Measurements from ENCODE around the gene RPL11.

DNA sequence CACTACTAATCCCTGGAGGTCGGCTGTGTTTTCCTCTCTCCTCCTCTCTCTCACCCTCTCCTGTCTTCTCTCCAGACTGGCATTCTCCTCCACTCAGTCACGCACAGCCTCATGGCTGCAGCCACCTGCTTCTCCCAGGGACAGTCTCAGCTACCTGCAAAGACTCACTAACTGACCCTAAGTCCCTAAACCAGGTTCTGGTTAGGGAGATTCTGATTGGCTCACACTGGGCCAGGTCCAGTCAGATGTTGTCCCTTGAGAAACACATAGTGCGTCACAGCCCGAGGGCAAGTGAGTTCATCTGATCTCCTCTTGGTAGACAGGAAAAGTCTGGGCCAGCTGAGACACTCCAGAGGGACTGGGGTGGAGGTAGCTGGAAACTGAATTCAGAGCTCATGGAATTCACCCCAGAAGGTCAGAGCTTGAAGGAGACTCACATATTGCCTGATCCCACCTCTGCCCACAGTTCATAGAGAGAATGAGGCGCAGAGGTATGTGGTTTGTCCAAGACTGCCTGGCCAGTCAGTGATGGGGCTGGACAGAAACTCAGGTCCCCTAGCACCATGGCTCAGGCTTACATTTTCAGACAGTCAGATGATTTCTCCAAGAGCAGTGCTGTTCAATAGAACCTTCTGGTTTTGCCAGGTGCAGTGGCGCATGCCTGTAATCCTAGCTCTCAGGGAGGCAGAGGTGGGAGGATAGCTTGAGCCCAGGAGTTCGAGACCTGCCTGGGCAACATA is 40.4 kb upstream of the RPL11 start:
- TF ChIP-seq, protein P1, sequence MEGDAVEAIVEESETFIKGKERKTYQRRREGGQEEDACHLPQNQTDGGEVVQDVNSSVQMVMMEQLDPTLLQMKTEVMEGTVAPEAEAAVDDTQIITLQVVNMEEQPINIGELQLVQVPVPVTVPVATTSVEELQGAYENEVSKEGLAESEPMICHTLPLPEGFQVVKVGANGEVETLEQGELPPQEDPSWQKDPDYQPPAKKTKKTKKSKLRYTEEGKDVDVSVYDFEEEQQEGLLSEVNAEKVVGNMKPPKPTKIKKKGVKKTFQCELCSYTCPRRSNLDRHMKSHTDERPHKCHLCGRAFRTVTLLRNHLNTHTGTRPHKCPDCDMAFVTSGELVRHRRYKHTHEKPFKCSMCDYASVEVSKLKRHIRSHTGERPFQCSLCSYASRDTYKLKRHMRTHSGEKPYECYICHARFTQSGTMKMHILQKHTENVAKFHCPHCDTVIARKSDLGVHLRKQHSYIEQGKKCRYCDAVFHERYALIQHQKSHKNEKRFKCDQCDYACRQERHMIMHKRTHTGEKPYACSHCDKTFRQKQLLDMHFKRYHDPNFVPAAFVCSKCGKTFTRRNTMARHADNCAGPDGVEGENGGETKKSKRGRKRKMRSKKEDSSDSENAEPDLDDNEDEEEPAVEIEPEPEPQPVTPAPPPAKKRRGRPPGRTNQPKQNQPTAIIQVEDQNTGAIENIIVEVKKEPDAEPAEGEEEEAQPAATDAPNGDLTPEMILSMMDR (IDR thresholded peaks at IDR 0.05; ENCODE audit: poor library complexity, severe bottlenecking): no peak
- no peak for TF ChIP-seq EZH2 (IDR thresholded peaks at IDR 0.05; ENCODE audit: borderline replicate concordance, insufficient read depth, low read length, poor library complexity, severe bottlenecking)
- no peak for TF ChIP-seq RAD21 (conservative IDR thresholded peaks at IDR 0.05)
- no peak for TF ChIP-seq EP300 (conservative IDR thresholded peaks at IDR 0.05; ENCODE audit: poor library complexity, severe bottlenecking)
